HepG2 (cell line): ENCODE results near the gene PRMT2. TPM values are rescaled to one million over a fixed set of nuclear protein-coding genes. Genes with fewer than 3 reads are reported as not detected.

Experiments
- ATF5 ChIP-seq: sonication (generic); formaldehyde crosslinking; IDR thresholded peaks from 2 replicates; pipeline ENCODE4 v1.4.0; 2020; ENCODE audit warnings: mild to moderate bottlenecking, low read depth, missing genetic modification reagents
- ELK4 ChIP-seq: sonication (generic); formaldehyde crosslinking; IDR thresholded peaks from 2 replicates; pipeline ENCODE4 v1.9.0; 2021; ENCODE audit warnings: missing genetic modification reagents, borderline replicate concordance
- FOXA3 ChIP-seq: IDR thresholded peaks from 2 replicates; pipeline ENCODE4 v1.6.1; 2016; ENCODE audit warnings: missing genetic modification reagents, missing compliant biosample characterization
- FOXP4 ChIP-seq: sonication (generic); formaldehyde crosslinking; IDR thresholded peaks from 2 replicates; pipeline ENCODE4 v1.4.0; 2020; ENCODE audit warnings: missing genetic modification reagents
- HDAC2 ChIP-seq: sonication (generic); formaldehyde crosslinking; IDR thresholded peaks from 2 replicates; pipeline ENCODE4 v1.4.0; 2020; ENCODE audit warnings: missing genetic modification reagents
- IKZF5 ChIP-seq: IDR thresholded peaks from 2 replicates; pipeline ENCODE4 v1.6.1; 2018; ENCODE audit warnings: missing genetic modification reagents, mild to moderate bottlenecking, missing compliant biosample characterization
- ISX ChIP-seq: sonication (generic); formaldehyde crosslinking; conservative IDR thresholded peaks from 2 replicates; pipeline ENCODE4 v1.5.0; 2020; ENCODE audit warnings: missing genetic modification reagents
- MAFF ChIP-seq: IDR thresholded peaks from 2 replicates; pipeline ENCODE4 v1.6.1; 2011; ENCODE audit warnings: low read depth, low read length, improper control_type of control experiment
- SMAD3 ChIP-seq: sonication (generic); formaldehyde crosslinking; IDR thresholded peaks from 2 replicates; pipeline ENCODE4 v1.4.0; 2020; ENCODE audit warnings: missing genetic modification reagents
- TCF7 ChIP-seq: sonication (generic); IDR thresholded peaks from 2 replicates; pipeline ENCODE4 v1.6.1; 2016; ENCODE audit warnings: antibody characterized with exemption, low read depth
- TEAD2 ChIP-seq: sonication (generic); formaldehyde crosslinking; IDR thresholded peaks from 2 replicates; pipeline ENCODE4 v1.9.0; 2021; ENCODE audit warnings: missing genetic modification reagents
- UBTF ChIP-seq: sonication (generic); formaldehyde crosslinking; IDR thresholded peaks from 2 replicates; pipeline ENCODE4 v1.4.0; 2020; ENCODE audit warnings: mild to moderate bottlenecking, missing genetic modification reagents
- ZBTB44 ChIP-seq: sonication (generic); formaldehyde crosslinking; IDR thresholded peaks from 2 replicates; pipeline ENCODE4 v1.4.0; 2020; ENCODE audit warnings: missing genetic modification reagents
- ZNF609 ChIP-seq: sonication (generic); formaldehyde crosslinking; IDR thresholded peaks from 2 replicates; pipeline ENCODE4 v1.4.0; 2020; ENCODE audit warnings: mild to moderate bottlenecking, missing genetic modification reagents, borderline replicate concordance
- polyA plus RNA-seq, 8 experiments: library from polyadenylated mRNA; depleted of rRNA in 3 of 8; stranded (reverse) in 7 of 8; unstranded in 1 of 8; fragments of >200 nt; fragmentation: Illumina TruSeq in 4 of 8; extraction: Trizol in 4 of 8; gene quantifications; 2 replicates each; pipeline versions ENCODE4 v1.2.1 to v1.2.3, GENCODE V29; 2011 to 2016; ENCODE audit warnings: low read depth in 4 of 8, missing spikeins in 1 of 8, mixed read lengths in 1 of 8; ENCODE audit not compliant: insufficient read depth in 1 of 8
- total RNA-seq, 5 experiments: library from RNA; depleted of rRNA; stranded (reverse); fragments of >200 nt; fragmentation: Illumina TruSeq; extraction: Trizol; gene quantifications; 2 replicates each; pipeline ENCODE4 v1.2.3, GENCODE V29; 2016; ENCODE audit warnings: low read depth in 1 of 5

Gene PRMT2
- total and polyA plus RNA-seq, 2 of the 13 experiments (the other 11 are each of a cell fraction or from before 2014, with no cell fraction given) = 54.4 to 78.8 TPM

- TF ChIP-seq IKZF5 (CRISPR knock-in tag) (0 out of 2 replicates have a peak, but pooled peaks have one; percentile 11), ZBTB44 (CRISPR knock-in tag) (no peak), TCF7 (no peak), SMAD3 (CRISPR knock-in tag) (no peak), UBTF (CRISPR knock-in tag) (peak; percentile 81), ISX (CRISPR knock-in tag) (no peak), ELK4 (CRISPR knock-in tag) (no peak), FOXP4 (CRISPR knock-in tag) (no peak), MAFF (no peak), HDAC2 (CRISPR knock-in tag) (no peak), ATF5 (CRISPR knock-in tag) (no peak), FOXA3 (CRISPR knock-in tag) (no peak), TEAD2 (CRISPR knock-in tag) (no peak), ZNF609 (CRISPR knock-in tag) (no peak)
Observed at GRCh38 chr21:46666941-46667740, 31.7 kb downstream of the PRMT2 start (continued).
